Measurements from ENCODE around the gene ETDC.
A peak's percentile ranks its signal among the peaks of the same experiment; 100 is the strongest.

ETDC gene

GRCh38 chrX:135327299-135327698, 18.0 kb downstream of the ETDC start:
- TF ChIP-seq ZFX (IDR thresholded peaks at IDR 0.05; ENCODE audit: borderline replicate concordance), result no peak
- no peak for TF ChIP-seq CTCF (IDR thresholded peaks at IDR 0.05)
- H3K27ac ChIP-seq, result no peak overlapping the region

GRCh38 chrX:135328421-135329005, 19.2 kb downstream of the ETDC start:
- H3K27ac ChIP-seq, result no peak overlapping the region
- TF ChIP-seq ZFX (IDR thresholded peaks at IDR 0.05; ENCODE audit: borderline replicate concordance) (no peak), CTCF (IDR thresholded peaks at IDR 0.05) (no peak)

DNA sequence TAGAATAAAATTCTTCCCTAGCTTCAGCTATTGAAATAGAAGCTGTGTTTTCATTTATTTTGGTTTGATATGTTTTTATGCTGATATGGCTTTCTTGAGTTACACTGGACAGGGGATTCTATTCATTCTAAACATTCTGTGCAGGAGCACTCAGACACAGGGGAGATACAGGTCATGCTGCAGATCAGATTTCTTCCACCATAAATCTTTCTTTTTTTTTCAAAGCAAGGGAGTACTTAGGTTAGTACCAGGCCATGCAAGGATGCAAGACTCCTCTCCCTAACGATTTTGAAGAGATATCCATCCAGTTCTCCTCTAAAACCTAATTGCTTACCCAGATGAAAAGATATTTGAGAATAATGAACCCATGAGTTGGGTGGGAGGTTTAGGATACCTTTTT, 21.4 kb downstream of the ETDC start:
- no peak overlapping the region for H3K27ac ChIP-seq
- no peak for TF ChIP-seq CTCF (IDR thresholded peaks at IDR 0.05)
- no peak for TF ChIP-seq ZFX (IDR thresholded peaks at IDR 0.05; ENCODE audit: borderline replicate concordance)

DNA sequence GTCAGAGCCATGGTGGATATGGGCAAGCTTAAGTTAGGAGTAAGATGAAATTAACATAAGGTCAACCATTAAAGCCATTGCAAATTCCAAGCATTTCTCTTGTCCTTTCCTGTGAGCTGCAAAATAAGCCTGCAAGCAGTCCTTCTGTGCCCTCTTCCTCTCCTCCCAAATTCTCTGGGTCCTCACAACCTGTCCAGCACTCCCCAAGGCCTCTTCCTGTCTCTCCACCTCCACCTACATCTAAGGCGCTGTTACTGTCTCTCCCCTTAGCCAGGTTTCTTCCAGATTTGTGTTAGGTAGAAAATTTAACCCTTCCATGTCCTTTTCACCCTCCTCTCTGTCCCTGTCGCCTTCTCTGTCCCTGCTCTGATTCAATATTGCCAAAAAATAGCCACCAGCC, 22.2 kb downstream of the ETDC start:
- no peak overlapping the region for H3K27ac ChIP-seq
- TF ChIP-seq CTCF (IDR thresholded peaks at IDR 0.05) (no peak), ZFX (IDR thresholded peaks at IDR 0.05; ENCODE audit: borderline replicate concordance) (no peak)

DNA sequence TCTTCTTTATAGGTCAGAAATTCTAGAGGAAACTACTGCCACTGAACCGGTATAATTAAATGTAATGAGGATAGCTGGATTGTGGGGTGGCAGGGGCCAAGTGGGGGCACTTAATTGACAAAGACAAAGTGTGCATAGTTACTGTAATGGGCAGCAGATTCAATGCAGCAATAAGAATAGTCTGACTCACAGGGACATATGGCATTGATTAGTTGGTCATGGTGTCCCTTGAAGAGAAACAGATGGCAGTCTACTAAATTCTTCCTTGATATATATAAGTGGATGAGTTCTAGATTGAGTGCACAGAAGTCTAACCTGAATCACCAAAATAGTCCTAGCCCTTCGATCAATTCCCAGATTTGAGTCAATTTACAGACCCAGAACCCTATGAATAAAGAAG, 31.6 kb downstream of the ETDC start:
- TF ChIP-seq CTCF (IDR thresholded peaks at IDR 0.05) (no peak), ZFX (IDR thresholded peaks at IDR 0.05; ENCODE audit: borderline replicate concordance) (no peak)
- no peak overlapping the region for H3K27ac ChIP-seq

DNA sequence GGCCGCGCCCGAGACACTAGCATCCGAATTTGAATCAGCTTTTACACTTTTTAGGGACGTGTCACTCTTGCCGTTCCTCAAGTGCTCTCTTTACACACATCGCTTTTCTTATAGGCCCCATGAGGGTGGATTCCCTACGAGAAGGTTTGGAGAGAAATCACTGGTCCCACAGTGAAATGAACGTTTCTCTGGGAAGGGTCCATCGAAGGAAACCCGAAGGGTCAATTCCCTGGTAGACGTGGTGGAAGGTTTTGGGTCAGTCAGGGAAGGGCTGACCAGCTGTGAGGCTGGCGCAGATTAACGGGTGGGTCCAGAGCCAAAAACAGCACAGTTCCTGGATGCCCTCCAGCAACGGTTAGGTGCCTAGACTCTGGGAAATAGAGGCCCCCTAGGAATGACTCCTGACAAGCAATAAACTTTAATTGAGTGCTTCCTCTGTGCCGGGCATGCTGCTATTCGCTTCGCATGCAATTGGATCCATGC, 35.9 kb downstream of the ETDC start:
- peak overlapping the region; percentile 83 for H3K27ac ChIP-seq
- TF ChIP-seq ZFX (IDR thresholded peaks at IDR 0.05; ENCODE audit: borderline replicate concordance), result no peak
- TF ChIP-seq CTCF (IDR thresholded peaks at IDR 0.05), result no peak

DNA sequence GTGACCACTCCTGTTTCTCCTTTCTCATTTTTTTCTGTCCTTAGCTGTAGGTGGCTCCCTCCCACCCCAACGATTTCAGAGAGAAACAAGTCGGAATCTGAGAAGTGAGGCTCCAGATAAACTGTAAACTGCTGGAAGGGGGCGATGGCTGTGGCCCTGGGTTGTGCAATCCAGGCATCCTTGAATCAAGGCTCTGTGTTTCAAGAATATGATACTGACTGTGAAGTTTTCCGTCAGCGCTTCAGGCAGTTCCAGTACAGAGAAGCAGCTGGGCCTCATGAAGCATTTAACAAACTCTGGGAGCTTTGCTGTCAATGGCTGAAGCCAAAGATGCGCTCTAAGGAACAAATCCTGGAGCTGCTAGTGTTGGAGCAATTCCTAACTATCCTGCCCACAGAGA, 37.7 kb downstream of the ETDC start:
- no peak overlapping the region for H3K27ac ChIP-seq
- TF ChIP-seq ZFX (IDR thresholded peaks at IDR 0.05; ENCODE audit: borderline replicate concordance), result no peak
- TF ChIP-seq CTCF (IDR thresholded peaks at IDR 0.05), result no peak
